DND-41 (cell line): ENCODE results near the gene AHSP.

ENCODE experiments used
- ATAC-seq: fragments of 200-7000 bp; cut with Tn5 transposase; 3 replicates; pipeline ENCODE4 v1.9.1; 2021; ENCODE audit warnings: low read depth; ENCODE audit not compliant: insufficient read depth
- DNase-seq: peaks from one replicate; pipeline ENCODE4 v3.0.0-alpha.2; 2020
- H2AFZ ChIP-seq: 2 replicates; pipeline ENCODE4 v1.6.0; 2012; ENCODE audit warnings: low read depth, low read length
- H3K27ac ChIP-seq: 2 replicates; pipeline ENCODE4 v1.5.1; 2012; ENCODE audit warnings: low read length, inconsistent platforms
- H3K27me3 ChIP-seq: fragments of 200-600 bp; sonication (generic); 2 replicates; pipeline ENCODE4 v1.6.0; 2012; ENCODE audit warnings: low read length, mild to moderate bottlenecking, inconsistent platforms; ENCODE audit not compliant: insufficient read depth, poor library complexity
- H3K36me3 ChIP-seq: 2 replicates; pipeline ENCODE4 v1.5.1; 2012; ENCODE audit warnings: low read length, inconsistent platforms; ENCODE audit not compliant: insufficient read depth
- H3K4me1 ChIP-seq: 2 replicates; pipeline ENCODE4 v1.5.1; 2012; ENCODE audit warnings: mild to moderate bottlenecking, low read length; ENCODE audit not compliant: insufficient read depth
- H3K4me2 ChIP-seq: 2 replicates; pipeline ENCODE4 v1.6.0; 2012; ENCODE audit warnings: mild to moderate bottlenecking, moderate library complexity, low read length, inconsistent platforms; ENCODE audit not compliant: insufficient read depth
- H3K4me3 ChIP-seq, 2 experiments: fragments of 200-600 bp in 1 of 2; shearing (Covaris generic) in 1 of 2; 2 replicates each; pipeline ENCODE4 v1.5.1; 2012 to 2016; ENCODE audit warnings: inconsistent platforms in 2 of 2, low read length in 2 of 2, mild to moderate bottlenecking in 2 of 2, low read depth in 1 of 2, moderate library complexity in 1 of 2
- H3K79me2 ChIP-seq: 2 replicates; pipeline ENCODE4 v1.6.0; 2012; ENCODE audit warnings: low read length, inconsistent platforms; ENCODE audit not compliant: insufficient read depth
- H3K9ac ChIP-seq: 2 replicates; pipeline ENCODE4 v1.6.0; 2012; ENCODE audit warnings: low read depth, mild to moderate bottlenecking, inconsistent platforms, low read length, moderate library complexity
- H3K9me3 ChIP-seq: 2 replicates; pipeline ENCODE4 v1.5.1; 2012; ENCODE audit warnings: low read length, moderate library complexity, mild to moderate bottlenecking, inconsistent platforms; ENCODE audit not compliant: insufficient read depth, severe bottlenecking
- H4K20me1 ChIP-seq: 2 replicates; pipeline ENCODE4 v1.6.0; 2012; ENCODE audit warnings: low read length; ENCODE audit not compliant: insufficient read depth
- EZH2 ChIP-seq: IDR thresholded peaks from 3 replicates; pipeline ENCODE4 v1.6.1; 2012; ENCODE audit warnings: borderline replicate concordance, low read depth, mild to moderate bottlenecking, moderate library complexity, low read length, inconsistent platforms; ENCODE audit not compliant: severe bottlenecking
- TF ChIP-seq, protein P1 (sequence below): IDR thresholded peaks from 2 replicates; pipeline ENCODE4 v1.5.1; 2012; ENCODE audit warnings: borderline replicate concordance, low read length, moderate library complexity, mild to moderate bottlenecking; ENCODE audit not compliant: poor library complexity, severe bottlenecking; ENCODE audit errors: extremely low read depth

AHSP gene

DNA sequence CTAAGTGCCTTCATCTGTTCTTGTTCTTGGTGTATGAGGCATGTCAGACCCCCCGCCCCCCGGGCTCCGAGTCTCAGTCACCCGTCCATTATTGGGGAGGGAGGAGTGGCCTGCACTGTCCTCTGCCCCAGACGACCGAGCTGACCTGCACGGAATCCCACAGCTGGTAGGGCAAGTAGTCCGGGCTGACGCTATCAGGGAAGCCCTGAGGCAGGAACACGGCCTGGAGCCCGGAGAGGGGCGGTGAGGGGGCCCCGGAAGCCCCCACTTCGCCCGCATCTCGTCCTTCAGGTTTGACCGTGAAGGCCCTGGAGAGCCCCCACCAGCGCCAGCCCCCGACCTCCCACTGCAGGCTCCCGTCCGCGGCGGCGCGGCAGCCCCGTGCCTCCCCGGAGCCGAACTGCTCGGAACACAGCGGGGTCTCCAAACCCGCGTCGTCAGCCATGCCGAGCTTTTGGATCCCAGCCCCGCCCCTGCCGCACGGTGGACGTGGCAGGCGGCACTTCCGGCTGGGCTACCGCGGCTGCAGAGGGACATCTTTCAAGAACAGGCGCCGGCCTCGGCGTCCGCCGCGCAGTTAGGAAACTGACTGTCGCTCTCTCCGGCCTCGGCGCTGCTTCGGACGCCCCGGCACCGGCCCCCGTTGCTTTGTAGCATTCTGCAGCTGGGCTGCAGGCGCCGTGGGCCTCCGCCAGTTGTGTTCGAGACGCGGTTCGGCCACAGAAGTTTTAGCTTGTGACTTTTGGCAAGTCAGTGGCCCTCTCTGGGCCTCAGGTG, 19.6 kb upstream of the AHSP start, which contains the start of gene RUSF1:
Gene RUSF1 (minus strand): TSS at position 463 of the 777 bp plus-strand sequence. CDS start 18 bp downstream, at position 445.
- peaks cover 32% of the 10 kb centered on the region for H3K79me2 ChIP-seq
- H3K4me1 ChIP-seq, result peaks cover 34% of the 10 kb centered on the region
- H2AFZ ChIP-seq, result peak within 1 kb of the TSS; percentile 72
- ATAC-seq (peak; percentile 94), DNase-seq (peak; percentile 90)
- peak within 1 kb of the TSS; percentile 92 for H3K4me2 ChIP-seq
- TF ChIP-seq EZH2, result no peak
- TF ChIP-seq, protein P1, sequence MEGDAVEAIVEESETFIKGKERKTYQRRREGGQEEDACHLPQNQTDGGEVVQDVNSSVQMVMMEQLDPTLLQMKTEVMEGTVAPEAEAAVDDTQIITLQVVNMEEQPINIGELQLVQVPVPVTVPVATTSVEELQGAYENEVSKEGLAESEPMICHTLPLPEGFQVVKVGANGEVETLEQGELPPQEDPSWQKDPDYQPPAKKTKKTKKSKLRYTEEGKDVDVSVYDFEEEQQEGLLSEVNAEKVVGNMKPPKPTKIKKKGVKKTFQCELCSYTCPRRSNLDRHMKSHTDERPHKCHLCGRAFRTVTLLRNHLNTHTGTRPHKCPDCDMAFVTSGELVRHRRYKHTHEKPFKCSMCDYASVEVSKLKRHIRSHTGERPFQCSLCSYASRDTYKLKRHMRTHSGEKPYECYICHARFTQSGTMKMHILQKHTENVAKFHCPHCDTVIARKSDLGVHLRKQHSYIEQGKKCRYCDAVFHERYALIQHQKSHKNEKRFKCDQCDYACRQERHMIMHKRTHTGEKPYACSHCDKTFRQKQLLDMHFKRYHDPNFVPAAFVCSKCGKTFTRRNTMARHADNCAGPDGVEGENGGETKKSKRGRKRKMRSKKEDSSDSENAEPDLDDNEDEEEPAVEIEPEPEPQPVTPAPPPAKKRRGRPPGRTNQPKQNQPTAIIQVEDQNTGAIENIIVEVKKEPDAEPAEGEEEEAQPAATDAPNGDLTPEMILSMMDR, result peak; percentile 6
- peak within 1 kb of the TSS; percentile 88 to 89 for H3K4me3 ChIP-seq
- H3K36me3 ChIP-seq, result peaks cover 22% of the 10 kb centered on the region
- peak within 1 kb of the TSS; percentile 88 for H3K27ac ChIP-seq
- H3K27me3 ChIP-seq, result no peaks in the 10 kb centered on the region
- H3K9ac ChIP-seq, result peak within 1 kb of the TSS; percentile 85
- no peaks in the 10 kb centered on the region for H3K9me3 ChIP-seq
- no peaks in the 10 kb centered on the region for H4K20me1 ChIP-seq

DNA sequence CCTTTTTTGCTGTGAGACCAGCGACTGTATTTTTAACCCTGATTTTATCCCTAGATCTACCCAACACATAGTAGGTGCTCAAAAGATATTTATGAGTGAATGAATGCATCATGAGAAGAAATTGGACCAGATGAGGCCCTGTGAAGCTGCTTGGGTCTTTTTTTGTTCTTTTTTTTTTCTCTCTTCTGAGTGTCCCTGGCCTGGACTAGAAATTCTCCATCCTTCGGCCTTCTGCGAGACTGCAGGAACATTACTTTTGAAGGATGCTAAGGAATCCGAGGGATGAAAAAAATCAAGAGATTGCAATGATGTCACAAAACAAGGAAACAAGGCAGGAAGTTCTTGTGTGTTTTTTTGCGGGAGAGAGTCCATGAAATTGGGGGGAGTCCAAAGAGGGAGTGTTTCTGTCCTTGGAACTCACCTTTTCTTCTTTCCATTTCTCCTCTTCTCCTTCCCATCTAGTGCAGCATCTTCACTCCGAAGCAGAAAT, 18.9 kb upstream of the AHSP start:
- no peak for ATAC-seq
- peak overlapping the region; percentile 88 to 89 for H3K4me3 ChIP-seq
- peak overlapping the region; percentile 72 for H2AFZ ChIP-seq
- peak overlapping the region; percentile 92 for H3K4me2 ChIP-seq
- peaks cover 32% of the 10 kb centered on the region for H3K79me2 ChIP-seq
- peak overlapping the region; percentile 85 for H3K9ac ChIP-seq
- H4K20me1 ChIP-seq, result no peaks in the 10 kb centered on the region
- H3K36me3 ChIP-seq, result peaks cover 22% of the 10 kb centered on the region
- H3K4me1 ChIP-seq, result peaks cover 34% of the 10 kb centered on the region
- DNase-seq, result no peak
- no peaks in the 10 kb centered on the region for H3K9me3 ChIP-seq
- TF ChIP-seq EZH2, result no peak
- TF ChIP-seq, protein P1, result no peak
- H3K27ac ChIP-seq, result peak overlapping the region; percentile 88
- H3K27me3 ChIP-seq, result no peaks in the 10 kb centered on the region

DNA sequence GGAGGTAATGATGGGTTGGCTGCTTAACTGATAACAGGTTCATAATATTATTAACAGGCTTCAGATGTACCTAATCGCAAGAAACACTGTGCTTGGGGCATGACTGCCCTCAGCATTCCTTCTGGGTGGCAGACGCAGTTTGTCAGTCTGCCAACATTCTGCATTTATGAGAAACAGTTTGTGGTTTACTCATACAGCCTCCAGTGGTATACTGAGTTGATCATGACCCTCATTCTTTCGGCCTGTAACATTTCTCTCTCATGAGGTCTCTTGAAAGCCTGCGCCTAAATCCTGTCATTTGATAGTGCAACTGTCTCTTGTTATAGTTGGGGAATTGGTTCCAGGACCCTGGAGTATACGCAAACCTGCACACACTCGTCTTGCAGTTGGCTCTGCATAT, 14.6 kb upstream of the AHSP start:
- ATAC-seq (no peak), DNase-seq (no peak)
- Histone ChIP-seq H2AFZ (no peak overlapping the region), H3K4me2 (no peak overlapping the region), H3K9me3 (no peaks in the 10 kb centered on the region), H3K4me1 (peaks cover 14% of the 10 kb centered on the region), H3K9ac (no peak overlapping the region), H3K36me3 (no peaks in the 10 kb centered on the region; the same call in 1 of the 2 replicates), H3K27ac (no peak overlapping the region), H3K27me3 (no peaks in the 10 kb centered on the region), H4K20me1 (no peaks in the 10 kb centered on the region), H3K4me3 (no peak overlapping the region), H3K79me2 (peaks cover 11% of the 10 kb centered on the region)
- TF ChIP-seq EZH2, result no peak
- TF ChIP-seq, protein P1, result no peak
